SW 1271 (cell line): ENCODE results near the gene CDKN2B-AS1.

Source experiments
- DNase-seq, 2 experiments: peaks; one replicate each; lab custom pipeline; 2025; lab: John Stamatoyannopoulos, UW

Gene CDKN2B-AS1

GRCh38 chr9:22117511-22118384 is 123.2 kb downstream of the CDKN2B-AS1 start:
- DNase-seq, result no peak

- DNase-seq, result no peak
Observed at GRCh38 chr9:22118810-22119521, 124.4 kb downstream of the CDKN2B-AS1 start.

DNA sequence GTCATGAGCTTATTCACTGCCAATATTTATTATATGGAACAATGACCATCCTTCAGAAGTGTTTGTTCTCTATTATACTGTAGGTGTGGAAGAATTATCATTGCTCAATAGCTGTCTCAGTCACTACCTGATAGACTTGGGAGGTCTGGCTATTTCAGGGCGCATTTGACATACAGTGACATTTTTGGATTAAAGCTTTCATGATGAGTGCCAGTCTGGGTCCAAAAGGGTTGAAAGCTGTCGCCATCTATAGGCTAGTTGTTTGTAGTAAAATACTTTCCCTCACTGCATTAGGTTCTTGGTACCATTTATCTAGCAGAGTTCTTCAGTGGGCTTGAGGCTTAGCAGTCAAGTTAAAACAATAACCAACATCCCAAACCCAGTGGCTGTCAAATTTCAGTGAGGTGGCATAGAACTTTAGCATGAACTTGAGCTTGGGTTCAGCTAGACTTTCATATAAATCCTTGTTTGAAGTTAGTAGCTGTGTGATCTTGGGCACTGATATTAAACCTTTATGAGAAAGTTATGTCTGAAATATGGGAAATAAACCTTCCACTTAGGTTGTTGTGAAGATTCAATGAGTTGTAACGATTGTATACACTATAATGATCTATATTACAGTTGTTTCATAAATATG is 125.0 kb downstream of the CDKN2B-AS1 start:
- no peak for DNase-seq

GRCh38 chr9:22120159-22120549 is 125.6 kb downstream of the CDKN2B-AS1 start:
- DNase-seq, result no peak

DNA sequence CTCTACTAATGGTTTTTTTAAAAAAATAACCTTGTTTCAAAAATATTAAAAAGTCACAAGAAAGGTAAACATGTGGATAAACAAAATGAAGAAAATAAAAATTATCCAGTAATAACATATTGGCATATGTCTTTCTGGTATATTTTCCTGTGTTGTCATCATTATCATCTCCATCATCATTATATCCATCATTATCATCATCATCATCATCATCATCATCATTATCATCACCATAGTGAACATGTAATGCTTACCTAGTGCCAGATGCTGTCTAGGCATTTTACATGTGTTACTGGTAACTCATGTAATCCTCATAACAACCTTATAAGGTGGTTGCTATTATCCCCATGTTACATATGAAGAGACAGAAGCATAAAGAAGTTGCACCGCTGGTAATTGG is 126.0 kb downstream of the CDKN2B-AS1 start:
- DNase-seq, result no peak

DNA sequence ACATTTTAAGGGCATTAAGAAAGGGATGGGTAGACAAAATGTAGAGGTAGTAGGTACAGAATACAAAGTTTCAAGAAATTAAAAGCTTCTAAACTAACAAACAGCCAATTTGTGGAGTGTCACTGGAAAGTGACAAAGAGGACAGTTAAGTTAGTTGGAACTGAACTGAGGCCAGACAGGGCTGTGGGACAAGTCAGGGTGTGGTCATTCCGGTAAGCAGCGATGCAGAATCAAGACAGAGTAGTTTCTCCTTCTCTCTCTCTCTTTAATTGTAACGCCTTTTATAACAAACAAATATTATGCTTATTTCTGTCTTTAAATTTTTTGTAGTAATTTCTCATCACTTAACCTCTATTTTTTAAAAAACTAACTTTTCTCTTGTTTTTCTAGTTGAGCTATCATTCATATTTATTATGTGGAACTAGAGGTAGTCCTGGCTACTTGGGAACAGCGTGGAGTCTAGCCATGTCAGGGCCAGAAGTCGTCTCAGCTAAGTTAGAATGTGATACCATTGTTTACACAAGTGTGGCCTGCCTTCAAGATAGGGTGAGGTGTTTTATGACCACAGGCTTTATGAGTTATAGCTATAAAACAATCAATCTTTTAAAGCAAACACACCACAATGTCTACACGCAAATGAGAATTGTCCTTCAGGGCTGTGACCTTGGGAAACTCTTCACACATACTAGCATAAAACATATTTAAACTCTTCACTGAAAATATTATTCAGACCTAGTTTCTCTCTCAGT is 129.8 kb downstream of the CDKN2B-AS1 start:
- DNase-seq, result no peak

GRCh38 chr9:22129133-22129532 is 134.5 kb downstream of the CDKN2B-AS1 start:
- DNase-seq, result no peak

DNA sequence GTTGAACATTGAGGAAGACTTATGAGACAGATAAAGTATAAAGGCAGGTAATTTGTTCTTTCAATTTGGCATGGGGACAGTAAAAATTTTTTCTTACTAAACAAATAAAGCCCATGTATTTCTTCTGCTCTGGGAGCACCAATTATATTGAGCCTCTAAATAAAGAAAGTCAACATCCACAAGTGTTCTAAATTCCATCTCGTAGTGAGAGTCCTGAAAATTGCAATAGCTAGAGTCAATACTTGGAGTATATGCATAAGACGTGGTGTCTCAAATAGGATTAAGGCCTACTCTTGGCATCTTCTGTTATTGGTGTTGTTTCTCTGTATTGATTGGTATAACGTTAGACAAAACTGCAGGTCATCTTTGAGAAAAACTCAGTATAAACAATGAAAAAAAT is 135.0 kb downstream of the CDKN2B-AS1 start:
- DNase-seq, result no peak

DNA sequence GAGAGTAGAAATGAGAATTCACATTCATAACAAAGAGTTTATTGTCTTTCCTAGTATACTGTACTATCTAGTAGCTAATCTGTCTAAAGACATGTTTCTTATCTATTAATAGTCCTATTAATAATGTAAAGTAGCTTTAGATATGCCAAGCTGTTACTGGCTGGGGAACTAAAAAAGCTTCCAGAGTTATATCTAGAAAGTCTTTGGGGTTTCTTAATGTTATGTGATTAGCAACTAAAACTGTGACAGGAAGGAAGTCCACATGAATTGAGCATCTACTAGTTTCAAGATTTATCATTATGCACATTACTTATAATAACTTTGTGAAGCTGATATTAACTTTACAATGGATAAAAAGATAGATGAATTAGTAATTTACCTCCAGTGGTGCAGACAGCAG is 137.2 kb downstream of the CDKN2B-AS1 start:
- DNase-seq, result no peak

DNA sequence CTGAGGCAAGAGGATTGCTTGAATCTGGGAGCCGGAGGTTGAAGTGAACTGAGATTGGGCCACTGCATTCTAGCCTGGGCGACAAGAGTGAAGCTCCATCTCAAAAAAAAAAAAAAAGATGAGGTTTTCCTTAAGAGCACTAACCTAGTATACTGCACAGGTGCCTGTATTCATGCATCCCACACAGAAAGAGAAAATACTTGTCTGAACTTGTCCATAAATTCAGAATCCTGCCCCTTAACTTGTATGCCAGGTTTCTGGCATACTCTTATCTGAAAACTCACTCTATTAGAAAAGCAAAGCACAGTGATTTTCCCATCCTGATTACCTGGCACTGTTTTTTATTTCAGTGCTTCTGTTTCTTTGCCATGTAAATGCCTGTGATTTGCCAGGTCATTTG is 139.8 kb downstream of the CDKN2B-AS1 start:
- no peak for DNase-seq

GRCh38 chr9:22136461-22137096 is 142.0 kb downstream of the CDKN2B-AS1 start:
- DNase-seq, result no peak

DNA sequence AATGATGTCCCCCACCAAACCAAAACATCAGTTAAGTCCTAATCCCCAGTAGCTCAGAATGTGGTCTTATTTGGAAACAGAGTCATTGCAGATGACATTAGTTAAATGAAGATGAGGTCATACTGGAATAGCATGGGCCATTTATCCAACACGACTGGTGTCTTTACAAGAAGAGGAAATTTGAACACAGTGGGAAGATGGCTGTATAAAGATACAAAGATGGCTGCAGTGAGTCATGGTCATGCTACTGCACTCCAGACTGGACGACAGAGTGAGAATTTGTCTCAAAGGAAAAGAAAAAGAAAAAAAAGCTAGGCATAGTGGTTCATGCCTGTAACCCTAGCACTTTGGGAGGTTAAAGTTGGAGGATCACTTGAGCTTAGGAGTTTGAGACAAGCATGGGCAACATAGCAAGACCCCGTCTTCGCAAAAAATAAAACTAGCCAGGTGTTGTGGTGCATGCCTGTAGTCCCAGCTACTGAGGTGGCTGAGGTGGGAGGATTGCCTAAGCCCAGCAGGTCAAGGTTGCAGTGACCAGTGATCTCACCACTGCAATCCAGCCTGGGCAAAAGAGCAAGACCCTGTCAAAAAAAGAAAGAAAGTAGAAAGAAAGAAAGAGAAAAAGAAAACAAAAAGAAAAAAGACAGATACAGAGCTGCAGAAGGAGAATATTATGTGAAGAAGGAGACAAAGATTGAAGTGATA is 144.5 kb downstream of the CDKN2B-AS1 start:
- DNase-seq, result no peak

- no peak for DNase-seq
Observed at GRCh38 chr9:22141908-22142307, 147.3 kb downstream of the CDKN2B-AS1 start.

DNA sequence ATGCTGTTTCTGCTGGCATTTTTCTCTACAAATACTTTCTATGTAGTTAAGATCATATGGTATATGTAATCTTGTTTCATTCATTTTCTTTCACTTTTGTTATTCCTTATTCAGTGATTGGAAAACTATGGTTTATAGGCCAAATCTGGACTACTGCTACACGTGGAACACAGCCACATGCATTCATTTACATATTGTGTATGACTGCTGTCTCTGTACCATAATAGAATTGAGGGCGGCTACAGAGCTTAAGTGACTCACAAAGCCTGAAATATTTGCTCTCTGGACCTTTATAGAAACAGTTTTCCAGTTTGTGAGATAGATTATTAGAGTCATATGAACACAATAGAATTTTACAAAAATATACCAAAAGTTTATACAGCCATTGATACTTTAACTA is 148.1 kb downstream of the CDKN2B-AS1 start:
- no peak for DNase-seq

DNA sequence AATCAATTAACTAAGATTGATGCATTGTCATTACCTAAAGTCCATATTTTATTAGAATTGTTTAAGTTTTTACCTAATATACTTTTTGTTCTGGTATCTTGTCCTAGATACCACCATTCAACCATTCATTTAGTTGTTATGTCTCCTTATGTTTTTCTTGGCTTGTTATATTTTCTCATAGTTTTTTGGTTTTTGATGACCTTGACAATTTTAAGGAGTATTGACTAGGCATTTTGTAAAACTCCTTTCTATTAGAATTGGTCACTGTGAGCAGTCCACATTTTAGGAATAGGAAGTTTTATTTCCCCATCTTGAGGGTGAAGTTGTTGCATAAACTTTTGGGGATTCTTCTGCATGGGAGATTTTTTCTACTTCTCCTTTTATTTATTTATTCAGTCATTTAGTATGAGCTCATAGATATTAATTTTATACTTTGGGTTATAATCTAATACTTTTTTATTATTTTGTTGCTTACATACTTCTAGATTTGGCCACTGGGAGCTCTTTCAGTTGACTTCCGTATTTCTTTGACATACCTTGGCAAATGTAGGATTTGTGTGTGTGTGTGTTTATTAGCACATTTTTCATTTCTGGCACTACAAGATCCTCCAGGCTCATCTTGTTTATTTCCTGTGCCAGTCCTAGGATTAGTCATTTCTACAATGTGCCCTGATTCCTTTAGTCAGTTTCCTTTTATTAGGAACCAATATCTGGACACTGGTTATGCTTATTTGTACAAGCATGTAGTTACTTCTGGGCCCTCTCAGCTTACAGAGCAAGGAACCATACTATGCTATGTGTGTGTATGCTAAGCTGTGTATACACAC is 149.4 kb downstream of the CDKN2B-AS1 start:
- DNase-seq, result no peak

DNA sequence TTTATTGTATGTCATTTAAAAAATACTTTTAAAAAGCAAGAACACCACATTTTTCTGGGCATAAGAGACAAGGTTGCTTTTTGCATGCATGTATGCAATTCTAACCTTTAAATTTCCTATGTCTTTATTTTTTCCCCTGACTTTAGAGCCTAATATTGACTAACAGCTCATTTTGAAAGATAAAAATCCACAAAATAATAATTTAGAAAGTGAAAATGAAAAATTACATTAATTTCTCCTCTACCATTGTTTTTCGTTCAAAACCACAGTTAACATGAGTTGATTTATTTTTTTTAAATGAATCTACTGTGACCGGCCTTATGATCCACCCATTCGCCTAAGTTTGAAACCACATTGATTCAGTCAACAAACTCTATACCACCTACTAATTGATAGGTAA is 152.0 kb downstream of the CDKN2B-AS1 start:
- DNase-seq, result no peak

GRCh38 chr9:22147813-22148527 is 153.4 kb downstream of the CDKN2B-AS1 start:
- DNase-seq, result no peak

GRCh38 chr9:22148528-22148875 is 153.9 kb downstream of the CDKN2B-AS1 start:
- no peak for DNase-seq

- DNase-seq, result no peak
Observed at GRCh38 chr9:22148876-22149637, 154.5 kb downstream of the CDKN2B-AS1 start.
